Activated T-helper 1 cell treated with Interleukin-2 at 50 U/mL for 16 hours (primary cell): ENCODE results near the gene STX7.
A peak's percentile ranks its signal among the peaks of the same experiment; 100 is the strongest.
"Not testable (repeated sequence)": the region's sequence is repeated elsewhere in the genome, so short reads cannot be mapped to it uniquely, and the experiment has no call there.

Experiments used
- DNase-seq: peaks from one replicate; pipeline ENCODE4 v3.0.0-alpha.2; 2020; ENCODE audit warnings: low read depth

Gene STX7, protein sequence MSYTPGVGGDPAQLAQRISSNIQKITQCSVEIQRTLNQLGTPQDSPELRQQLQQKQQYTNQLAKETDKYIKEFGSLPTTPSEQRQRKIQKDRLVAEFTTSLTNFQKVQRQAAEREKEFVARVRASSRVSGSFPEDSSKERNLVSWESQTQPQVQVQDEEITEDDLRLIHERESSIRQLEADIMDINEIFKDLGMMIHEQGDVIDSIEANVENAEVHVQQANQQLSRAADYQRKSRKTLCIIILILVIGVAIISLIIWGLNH

DNA sequence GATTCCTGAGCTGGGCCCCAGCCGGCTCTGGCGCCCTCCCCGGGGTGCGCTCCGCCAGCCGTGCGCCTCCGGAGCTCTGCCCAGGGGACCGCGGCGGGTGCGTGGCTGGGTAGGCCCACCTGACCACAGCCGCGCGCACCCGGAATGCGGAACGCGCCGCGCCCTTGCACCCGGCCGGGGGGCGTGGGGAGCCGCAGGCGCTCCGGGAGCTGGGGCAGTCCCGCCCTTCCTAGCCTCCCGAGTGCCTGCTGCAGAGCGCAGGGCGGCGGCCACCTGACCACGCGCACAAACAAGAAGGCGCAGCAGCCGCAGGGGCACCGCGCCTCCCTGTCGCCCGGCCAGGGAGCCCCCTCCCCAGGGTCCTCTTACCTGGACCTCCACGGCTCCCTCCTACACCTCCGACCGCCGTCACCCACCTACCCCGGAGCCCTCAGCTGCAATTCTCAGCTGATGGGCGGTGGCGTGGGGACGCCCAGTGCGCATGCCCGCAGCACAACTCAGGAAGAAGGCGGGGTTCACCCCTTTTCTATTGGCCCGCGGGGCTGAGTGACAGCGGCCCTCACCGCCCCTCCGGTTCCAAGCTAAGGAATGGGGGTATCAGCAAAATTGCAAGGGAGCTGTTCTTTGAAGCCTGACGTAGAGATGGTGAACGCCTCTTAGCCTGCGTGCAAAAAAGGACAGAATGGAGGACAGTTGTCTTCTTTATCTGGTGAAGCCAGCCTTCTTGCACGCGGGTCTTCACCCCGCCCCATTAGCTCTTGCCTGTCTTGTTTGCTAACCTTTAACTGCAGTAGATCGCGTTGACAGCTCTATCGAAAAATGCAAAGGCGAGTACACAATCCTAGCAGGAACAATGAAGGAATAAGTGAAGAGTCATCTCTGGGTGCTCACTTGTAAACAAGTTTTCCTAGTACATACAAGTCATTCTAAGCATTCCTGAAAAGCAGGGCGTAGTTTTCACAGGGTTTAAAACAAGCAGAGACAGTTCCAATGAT is at the start of gene STX7:
STX7 (minus strand) TSS at position 479 of the 995 bp plus-strand sequence. CDS start 9,586 bp downstream, outside the sequence.
- peak; percentile 76 for DNase-seq

DNA sequence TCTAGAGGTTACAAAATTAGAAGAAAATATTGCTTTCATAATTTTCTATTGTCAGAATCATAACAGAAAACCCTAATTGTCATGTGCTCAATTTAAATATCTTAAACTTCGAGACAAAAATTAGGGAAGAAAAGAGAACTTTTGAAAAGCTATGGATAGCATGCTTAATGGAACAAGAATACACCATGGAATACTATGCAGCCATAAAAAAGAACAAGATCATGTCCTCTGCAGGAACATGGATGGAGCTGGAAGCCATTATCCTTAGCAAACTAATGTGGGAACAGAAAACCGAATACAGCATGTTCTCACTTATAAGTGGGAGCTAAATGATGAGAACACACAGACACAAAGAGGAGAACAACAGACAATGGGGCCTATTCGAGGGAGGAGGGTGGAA is 47.2 kb upstream of the STX7 start:
- DNase-seq, result not testable (repeated sequence)

DNA sequence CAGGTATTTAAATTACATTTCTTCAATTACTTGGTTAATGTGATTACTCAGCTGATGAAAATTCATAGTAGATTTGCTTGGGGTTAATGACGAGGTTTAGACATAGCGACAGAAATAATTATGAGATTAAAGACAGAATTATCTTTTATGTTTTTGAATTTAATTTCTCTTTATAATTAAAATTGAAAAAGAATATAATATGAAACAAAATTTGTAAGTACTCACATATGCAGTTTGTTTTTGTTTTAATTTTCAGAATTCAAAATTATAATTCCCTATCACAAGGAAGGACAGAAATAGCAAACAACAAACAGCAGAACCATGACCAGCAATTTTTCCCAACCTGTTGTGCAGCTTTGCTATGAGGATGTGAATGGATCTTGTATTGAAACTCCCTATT is 39.5 kb upstream of the STX7 start, which contains the start of gene TAAR8:
TAAR8 (plus strand) TSS at position 301 of the 400 bp plus-strand sequence; CDS start at position 322, 21 bp downstream.
- no peak for DNase-seq

DNA sequence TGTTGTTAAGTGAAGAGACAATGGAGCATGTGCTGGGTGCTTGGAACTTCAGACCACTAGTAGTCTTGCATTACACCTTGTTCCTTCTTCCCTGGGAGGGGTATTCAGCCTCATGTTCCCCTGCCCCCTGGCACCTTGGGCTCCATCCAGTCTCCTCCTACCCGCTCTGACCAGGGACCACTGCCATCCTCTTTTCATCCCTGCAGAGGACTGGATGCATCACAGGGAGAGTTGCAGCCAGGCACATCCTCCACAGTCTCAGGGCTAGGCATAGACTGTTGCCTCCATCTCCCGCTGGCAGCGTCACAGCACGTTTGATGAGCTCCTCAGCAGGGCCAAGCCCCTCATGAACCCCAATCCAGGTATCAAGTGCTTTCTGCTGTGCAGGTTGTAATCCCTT is 38.3 kb upstream of the STX7 start:
- no peak for DNase-seq

DNA sequence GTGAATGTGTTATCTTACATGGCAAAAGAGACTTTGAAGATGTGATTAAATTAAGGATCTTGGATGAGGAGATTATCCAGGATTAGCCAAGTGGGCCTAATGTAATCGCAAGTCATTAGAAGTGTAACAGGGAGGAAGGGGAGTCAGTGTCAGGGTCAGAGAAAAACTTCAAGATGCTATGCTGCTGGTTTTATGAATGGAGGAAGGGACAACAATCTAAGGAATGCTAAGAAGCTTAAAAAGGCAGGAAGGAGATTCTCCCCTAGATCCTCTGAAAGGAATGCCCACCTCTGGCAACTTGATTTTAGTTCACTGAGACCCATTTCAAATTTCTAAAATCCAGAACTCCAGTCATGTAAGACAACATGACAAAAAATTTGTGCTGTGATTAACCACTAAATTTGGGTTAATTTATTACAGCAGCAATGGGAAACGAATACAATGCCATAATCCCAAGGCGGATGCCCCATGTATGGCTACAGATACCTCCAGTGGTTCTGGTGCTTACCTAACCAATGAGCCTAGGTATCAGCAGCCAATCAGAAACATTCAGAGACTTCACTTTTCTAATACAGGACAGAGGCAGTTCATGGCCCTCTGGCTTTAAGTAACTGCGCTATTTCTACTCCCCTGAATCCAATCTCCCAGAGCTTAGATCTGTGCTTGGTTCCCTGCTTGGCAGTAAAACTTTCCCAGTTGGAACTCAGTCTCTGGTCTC is 36.0 kb upstream of the STX7 start:
- no peak for DNase-seq

DNA sequence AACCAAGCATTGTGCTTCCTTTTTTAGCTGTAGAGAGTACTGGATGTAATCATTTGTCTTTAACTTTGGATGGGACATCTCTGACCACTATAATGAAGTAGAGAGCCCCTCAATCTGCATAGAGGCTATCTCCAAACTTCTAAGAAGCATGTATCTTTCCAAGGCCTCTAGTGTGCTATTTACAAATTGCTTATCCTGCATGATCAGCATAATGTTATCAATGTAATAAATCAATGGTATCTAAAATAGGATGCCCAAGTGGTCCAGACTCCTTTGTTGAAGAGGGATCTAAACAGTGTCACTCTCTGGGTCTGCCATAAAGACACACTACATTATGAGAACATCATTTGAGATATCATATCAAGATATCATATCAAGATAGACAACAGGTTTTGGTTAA is 31.9 kb upstream of the STX7 start:
- no peak for DNase-seq

DNA sequence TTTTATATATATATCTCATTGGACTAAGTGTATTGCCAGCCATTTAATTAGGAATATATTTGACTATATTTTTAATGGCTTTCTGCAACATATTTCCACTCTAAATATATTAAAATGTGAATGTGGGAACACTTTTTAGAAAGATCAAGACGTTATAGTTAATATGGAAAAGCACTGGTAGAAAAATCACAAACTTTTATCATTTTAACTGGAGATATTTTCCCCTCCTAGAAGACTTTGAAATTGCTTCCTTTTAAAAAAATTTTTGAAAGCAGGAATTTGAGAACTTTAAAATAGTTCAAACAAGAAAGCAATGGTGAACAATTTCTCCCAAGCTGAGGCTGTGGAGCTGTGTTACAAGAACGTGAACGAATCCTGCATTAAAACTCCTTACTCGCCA is 25.1 kb upstream of the STX7 start, which contains the start of gene TAAR9:
TAAR9 (plus strand) TSS at position 301 of the 400 bp plus-strand sequence; CDS start at position 314, 13 bp downstream.
- DNase-seq, result no peak

DNA sequence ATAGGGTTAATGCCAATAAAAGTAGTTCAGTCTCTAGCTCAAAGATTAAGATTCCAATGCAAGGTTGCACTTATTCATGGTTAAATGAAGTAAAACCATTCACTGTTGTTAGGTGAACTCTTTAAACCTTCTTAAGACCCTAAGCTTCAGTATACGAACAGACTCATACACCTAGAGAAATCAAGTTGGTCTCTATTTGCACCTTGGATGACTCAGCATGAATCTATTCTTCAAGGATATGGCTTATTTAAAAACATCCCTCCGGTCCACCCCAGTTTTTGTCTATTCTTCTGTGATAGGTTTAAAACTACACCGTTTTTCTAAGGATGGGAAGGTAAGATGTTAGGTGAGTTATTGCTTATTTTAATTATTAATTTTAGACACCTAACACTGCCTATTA is 24.2 kb upstream of the STX7 start:
- DNase-seq, result no peak

DNA sequence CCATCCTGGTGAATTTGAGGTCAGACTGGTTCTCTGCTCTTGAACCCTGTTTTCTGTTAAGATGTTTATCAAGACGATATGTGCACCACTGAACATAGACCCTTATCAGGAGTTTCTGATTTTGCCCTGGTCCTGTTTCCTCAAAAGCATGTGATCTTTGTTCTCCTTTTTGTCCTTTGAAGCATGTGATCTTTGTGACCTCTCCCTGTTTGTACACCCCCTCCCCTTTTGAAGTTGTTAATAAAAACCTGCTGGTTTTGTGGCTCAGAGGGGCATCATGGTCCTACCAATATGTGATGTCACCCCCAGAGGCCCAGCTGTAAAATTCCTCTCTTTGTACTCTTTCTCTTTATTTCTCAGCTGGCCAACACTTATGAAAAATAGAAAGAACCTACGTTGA is 21.6 kb upstream of the STX7 start:
- DNase-seq, result not testable (repeated sequence)

DNA sequence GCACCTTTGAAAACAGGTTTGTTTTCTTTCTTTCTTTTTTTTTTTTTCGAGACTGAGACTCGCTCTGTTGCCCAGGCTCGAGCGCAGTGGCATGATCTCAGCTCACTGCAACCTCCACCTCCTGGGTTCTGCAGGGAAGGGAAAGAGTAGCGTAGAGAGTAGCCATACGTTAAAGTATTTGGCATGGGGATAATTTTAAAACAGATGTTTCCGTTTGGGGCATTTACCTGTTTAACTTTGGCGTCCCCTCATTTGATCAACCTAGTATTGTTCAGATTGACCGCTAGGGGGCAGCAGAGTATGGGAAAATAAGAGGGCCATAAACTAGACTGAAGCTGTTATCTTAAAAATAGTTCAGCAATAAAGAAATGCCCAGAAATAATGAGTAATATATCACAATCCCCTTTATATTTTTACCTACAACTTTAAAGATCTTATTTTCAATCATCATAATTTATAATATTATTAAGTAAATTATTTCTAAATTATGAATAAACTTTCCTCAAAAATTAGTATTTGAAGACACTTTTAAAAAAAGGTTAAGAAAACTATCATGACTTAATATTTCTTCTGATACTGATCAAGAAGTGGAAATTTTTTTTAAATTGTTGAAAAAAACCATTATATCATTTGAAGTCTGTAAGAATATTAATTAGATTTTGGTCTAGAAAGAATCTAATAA is 17.5 kb upstream of the STX7 start:
- DNase-seq, result peak; percentile 45

DNA sequence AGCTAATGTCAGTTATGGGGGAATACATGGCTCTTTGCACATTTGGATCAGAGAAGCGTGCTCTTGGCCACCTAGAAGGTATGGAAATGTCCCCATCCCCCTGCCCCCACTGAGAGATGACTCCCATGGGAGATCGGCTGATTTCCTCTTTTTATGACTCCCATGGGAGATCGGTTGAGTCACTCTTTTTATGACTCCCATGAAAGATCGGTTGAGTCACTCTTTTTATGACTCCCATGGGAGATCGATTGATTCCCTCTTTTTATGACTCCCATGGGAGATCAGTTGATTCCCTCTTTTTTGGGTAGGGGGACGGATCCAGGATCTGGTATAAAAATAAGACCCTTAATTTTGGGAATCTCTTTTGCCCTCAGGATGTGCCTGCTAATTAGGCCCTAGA is 14.9 kb upstream of the STX7 start:
- no peak for DNase-seq

DNA sequence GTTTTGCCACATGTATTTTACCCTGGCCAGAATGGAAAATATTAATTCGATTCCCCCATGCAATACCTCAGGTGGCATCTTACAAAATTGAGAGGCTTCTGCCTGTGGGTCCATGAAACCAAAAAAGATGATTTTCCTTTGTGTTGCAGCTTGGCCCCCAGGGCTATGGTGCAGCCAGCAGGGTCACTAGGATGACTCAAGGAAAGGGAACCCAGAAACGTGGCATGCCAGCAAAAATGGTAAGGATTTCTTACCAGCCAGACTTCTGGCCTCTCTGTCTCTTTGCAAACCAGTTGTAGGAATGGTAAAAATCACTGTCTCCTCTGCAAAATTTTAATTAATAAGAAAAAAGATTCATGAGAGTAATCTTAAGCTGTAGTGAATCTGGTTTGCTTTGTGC is 13.5 kb upstream of the STX7 start:
- no peak for DNase-seq

DNA sequence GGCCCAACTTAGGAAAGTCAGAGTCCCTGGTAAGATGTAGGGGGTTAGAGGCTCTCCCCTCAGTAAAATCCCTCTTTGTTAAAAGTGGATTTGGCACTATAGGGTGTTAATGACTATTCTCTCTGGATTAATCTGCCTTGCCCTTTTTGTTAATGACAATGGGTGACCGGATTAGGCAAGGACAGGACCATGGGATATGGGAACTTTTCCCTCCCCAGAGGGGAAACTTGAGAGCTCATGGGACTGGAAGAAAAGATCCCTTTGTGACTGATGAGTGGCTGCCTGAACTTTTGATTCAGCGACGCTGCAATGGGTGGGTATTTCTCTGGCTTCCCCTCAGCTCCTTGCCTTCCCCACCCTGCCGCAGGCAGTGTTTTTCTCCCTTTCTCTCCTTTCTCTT is 12.9 kb upstream of the STX7 start:
- DNase-seq, result no peak

DNA sequence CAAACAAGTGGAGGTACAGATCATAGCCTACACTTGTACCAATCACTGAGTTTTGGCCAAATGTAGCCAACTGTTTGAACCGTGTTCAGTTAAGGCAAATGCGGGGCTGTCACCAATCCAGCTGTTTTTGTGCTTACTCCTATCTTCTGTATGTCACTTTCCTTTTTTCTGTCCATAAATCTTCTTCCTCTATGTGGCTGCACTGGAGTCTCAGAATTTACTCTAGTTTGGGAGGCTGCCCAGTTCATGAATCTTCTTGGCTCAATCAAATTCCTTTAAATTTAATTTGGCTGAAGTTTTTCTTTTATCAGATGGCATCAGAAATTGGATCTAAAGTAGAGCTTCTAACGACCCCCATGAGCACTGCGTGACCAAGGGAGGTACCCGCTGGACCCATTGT is 11.7 kb upstream of the STX7 start:
- DNase-seq, result no peak

DNA sequence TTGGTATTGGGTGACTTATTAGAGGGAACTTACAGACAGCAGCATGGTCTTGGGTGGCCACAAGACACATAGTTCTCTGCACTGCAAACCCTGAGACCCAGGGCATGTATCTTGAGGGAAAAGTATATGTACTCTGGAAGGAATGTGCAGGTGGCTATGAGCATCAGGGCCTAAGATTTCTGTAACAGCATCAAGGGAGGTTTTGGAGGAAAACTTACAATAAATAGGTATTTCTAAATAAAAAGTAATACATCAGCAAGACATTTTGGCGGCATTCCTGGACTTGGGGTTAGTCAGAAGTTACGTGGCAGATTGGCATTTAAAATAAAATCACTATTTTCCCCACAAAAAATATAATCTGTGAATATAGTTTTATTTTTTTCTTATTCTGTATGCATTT is 8.0 kb upstream of the STX7 start:
- no peak for DNase-seq

DNA sequence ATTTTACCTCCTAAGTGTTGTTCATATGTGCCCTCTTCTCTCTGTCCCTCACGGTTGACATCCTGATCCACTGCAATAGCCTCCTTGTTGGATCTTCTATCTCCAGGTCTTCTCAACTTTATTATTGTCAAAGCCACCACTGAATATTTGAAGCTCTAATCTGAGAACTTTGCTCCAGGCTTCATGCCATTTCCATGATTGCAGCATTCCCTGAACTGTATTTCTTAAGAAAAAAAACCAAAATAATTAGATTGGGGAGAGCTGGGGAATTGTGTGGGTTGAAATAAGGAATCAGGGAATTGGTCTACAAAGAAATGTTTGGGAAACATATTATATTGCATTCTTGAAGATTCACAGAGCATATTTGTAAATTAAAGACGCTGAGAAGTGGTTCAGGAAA is 2.5 kb upstream of the STX7 start:
- DNase-seq, result no peak

DNA sequence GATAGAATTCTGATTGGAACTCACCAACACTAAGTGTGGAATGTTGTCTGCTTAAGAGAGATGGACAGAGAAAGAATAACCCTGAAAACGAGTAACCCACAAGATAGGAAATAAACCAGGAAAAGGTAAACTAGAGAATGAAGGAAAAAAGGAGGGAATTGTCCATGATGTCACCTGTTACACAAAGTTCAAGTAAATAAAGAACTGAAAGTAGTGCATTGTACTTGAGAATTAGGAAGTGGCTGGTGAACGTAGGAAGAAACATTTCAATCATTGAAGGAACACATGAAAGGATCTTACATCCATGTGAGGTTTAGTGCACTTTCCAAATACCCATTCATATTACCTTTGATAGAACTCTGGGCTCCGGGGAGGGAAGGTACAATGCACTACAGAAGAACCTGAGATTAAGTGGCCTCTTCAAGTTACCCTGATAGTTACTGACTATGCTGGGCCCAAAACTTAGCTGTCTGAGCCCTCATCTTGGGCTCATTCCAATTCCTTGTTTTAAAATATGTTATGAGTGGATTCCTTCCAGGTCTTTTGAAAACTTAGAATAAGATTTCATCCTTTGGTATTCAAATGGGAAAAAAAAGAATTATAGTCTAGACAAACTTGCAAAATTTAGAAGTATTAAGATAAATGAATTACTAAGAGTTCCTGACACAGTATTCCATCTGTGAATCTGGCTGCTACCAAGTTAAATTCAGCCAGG is 1.1 kb upstream of the STX7 start:
- no peak for DNase-seq

DNA sequence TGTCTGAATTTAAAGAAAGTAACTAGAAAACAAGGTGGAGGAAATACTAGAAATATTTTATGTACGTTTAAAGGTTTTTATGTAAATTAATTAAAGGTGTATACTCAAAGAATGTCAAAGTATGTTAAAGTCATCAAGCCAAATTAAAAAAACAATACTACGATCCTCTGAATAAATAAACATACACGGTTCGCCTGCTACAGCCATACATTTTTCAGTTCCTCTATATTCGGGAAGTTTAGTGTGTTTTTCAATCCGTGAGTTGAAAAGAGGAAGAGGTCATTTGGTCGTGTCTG is 626 bp downstream of the STX7 start:
- no peak for DNase-seq

DNA sequence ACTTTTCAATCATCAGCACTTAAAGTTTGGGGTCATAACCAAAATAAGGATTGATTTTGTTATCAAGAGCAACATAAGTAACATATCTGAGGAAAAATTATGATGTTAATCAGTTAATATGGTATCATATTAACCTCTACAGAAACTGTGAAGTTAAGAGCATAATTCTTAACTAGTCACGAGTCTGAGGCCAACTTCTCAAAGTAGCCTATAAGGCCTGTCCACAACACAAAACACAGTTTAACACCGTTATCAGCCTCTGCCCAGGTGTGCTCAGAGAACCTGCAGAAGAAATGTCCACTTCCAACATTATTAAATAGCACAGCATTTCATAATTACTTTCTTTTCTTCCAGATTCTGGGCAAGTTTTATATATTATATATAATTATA is 1.1 kb downstream of the STX7 start:
- no peak for DNase-seq

DNA sequence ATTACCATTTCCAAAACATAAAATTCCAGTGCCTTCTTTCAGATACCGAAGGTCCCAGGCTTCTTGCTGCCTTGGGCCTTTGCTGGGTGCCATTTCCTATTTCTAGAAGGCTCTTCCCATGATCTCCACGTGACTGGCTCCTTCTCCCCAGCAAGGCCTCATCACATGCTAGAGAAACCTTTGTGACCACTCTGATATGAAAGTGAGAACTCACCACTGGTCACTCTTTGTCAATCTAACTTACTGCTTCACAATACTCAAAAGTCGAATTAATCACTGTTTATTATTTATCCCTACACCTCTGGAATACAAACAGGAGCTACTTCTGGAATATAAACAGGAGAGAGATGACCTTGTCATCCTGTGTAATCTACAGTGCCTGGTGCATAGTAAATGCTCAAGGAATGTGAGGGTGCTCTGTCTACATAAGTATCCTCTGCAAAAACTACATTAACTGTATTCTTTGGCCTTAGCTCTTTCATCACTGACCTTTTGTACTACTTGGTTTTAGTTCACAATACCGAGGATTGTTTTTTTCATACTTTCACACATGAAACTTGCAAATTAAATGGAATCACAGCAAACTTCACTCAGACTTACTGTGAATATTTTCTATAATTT is 1.6 kb downstream of the STX7 start:
- DNase-seq, result no peak
